Measurements from ENCODE around the gene CFHR4.
"Not testable (repeated sequence)": the region's sequence is repeated elsewhere in the genome, so short reads cannot be mapped to it uniquely, and the experiment has no call there.

CFHR4 gene

GRCh38 chr1:196943568-196943967 is 55.7 kb downstream of the CFHR4 start, which contains the start of gene CFHR2:
Gene CFHR2 (plus strand): TSS chr1:196943738. CDS start chr1:196943881, 143 bp downstream.
- not testable (repeated sequence) for DNase-seq (ENCODE audit: low read depth); H3K36me3 ChIP-seq (ENCODE audit: control insufficient read depth, insufficient read depth, low read length, severe bottlenecking); H3K9ac ChIP-seq (ENCODE audit: low read length); H3K9me3 ChIP-seq (ENCODE audit: control insufficient read depth, low read length); H3K27me3 ChIP-seq (replicated peaks; ENCODE audit: control insufficient read depth, insufficient read depth, low read length); H3K4me1 ChIP-seq (ENCODE audit: control insufficient read depth, insufficient read depth, low read length); H3K4me3 ChIP-seq (ENCODE audit: low read length)

GRCh38 chr1:196951711-196952394 is 64.0 kb downstream of the CFHR4 start:
- Histone ChIP-seq H3K4me1 (ENCODE audit: control insufficient read depth, insufficient read depth, low read length) (no peaks in the 10 kb centered on the region), H3K27me3 (replicated peaks; ENCODE audit: control insufficient read depth, insufficient read depth, low read length) (no peaks in the 10 kb centered on the region), H3K4me3 (ENCODE audit: low read length) (no peak overlapping the region), H3K9ac (ENCODE audit: low read length) (no peak overlapping the region), H3K9me3 (ENCODE audit: control insufficient read depth, low read length) (no peaks in the 10 kb centered on the region), H3K36me3 (ENCODE audit: control insufficient read depth, insufficient read depth, low read length, severe bottlenecking) (no peaks in the 10 kb centered on the region)
- no peak for DNase-seq (ENCODE audit: low read depth)

GRCh38 chr1:196954778-196955177 is 66.9 kb downstream of the CFHR4 start:
- Histone ChIP-seq H3K36me3 (ENCODE audit: control insufficient read depth, insufficient read depth, low read length, severe bottlenecking) (no peaks in the 10 kb centered on the region), H3K4me3 (ENCODE audit: low read length) (no peak overlapping the region), H3K9me3 (ENCODE audit: control insufficient read depth, low read length) (no peaks in the 10 kb centered on the region), H3K9ac (ENCODE audit: low read length) (no peak overlapping the region), H3K4me1 (ENCODE audit: control insufficient read depth, insufficient read depth, low read length) (no peaks in the 10 kb centered on the region), H3K27me3 (replicated peaks; ENCODE audit: control insufficient read depth, insufficient read depth, low read length) (no peaks in the 10 kb centered on the region)
- DNase-seq (ENCODE audit: low read depth) = no peak

- Histone ChIP-seq H3K4me3 (ENCODE audit: low read length) (no peak overlapping the region), H3K36me3 (ENCODE audit: control insufficient read depth, insufficient read depth, low read length, severe bottlenecking) (no peaks in the 10 kb centered on the region), H3K4me1 (ENCODE audit: control insufficient read depth, insufficient read depth, low read length) (no peaks in the 10 kb centered on the region), H3K9me3 (ENCODE audit: control insufficient read depth, low read length) (no peaks in the 10 kb centered on the region), H3K9ac (ENCODE audit: low read length) (no peak overlapping the region), H3K27me3 (replicated peaks; ENCODE audit: control insufficient read depth, insufficient read depth, low read length) (no peaks in the 10 kb centered on the region)
- no peak for DNase-seq (ENCODE audit: low read depth)
These were observed 68.1 kb downstream of the CFHR4 start for GRCh38 chr1:196955926-196956325.

- DNase-seq (ENCODE audit: low read depth) = no peak
- no peaks in the 10 kb centered on the region for H3K36me3 ChIP-seq (ENCODE audit: control insufficient read depth, insufficient read depth, low read length, severe bottlenecking)
- H3K27me3 ChIP-seq (replicated peaks; ENCODE audit: control insufficient read depth, insufficient read depth, low read length) = no peaks in the 10 kb centered on the region
- no peak overlapping the region for H3K9ac ChIP-seq (ENCODE audit: low read length)
- H3K4me1 ChIP-seq (ENCODE audit: control insufficient read depth, insufficient read depth, low read length) = no peaks in the 10 kb centered on the region
- H3K4me3 ChIP-seq (ENCODE audit: low read length) = no peak overlapping the region
- no peaks in the 10 kb centered on the region for H3K9me3 ChIP-seq (ENCODE audit: control insufficient read depth, low read length)
These were observed 73.0 kb downstream of the CFHR4 start for GRCh38 chr1:196960854-196961253.
